K562 (cell line): Measurements from ENCODE around the gene PIGH. TPM values are rescaled to one million over a fixed set of nuclear protein-coding genes. Genes with fewer than 3 reads are reported as not detected.
A peak's percentile ranks its signal among the peaks of the same experiment; 100 is the strongest.

Experiments used
- ATAC-seq: fragments of 200-7000 bp; cut with Tn5 transposase; 3 replicates; pipeline ENCODE4 v1.9.1; 2020; ENCODE audit warnings: moderate library complexity
- BruUV-seq: library from RNA; stranded (reverse); fragments of 400-500 nt; replicated peaks from 2 replicates; lab custom pipeline; 2021; lab: Mats Ljungman, UMichigan
- CTCF ChIA-PET: fragments of 300-600 bp; formaldehyde crosslinking; extraction: SDS; loops from one replicate; lab custom pipeline; 2021; ENCODE audit warnings: low intra/inter-chr PET ratio; lab: Yijun Ruan, JAX
- POLR2A ChIA-PET: fragments of 300-600, 350-650 bp; sonication (Branson Sonifier 250); formaldehyde crosslinking; extraction: SDS; loops from one replicate; lab custom pipeline; 2021; ENCODE audit warnings: antibody characterized with exemption, inconsistent platforms; lab: Yijun Ruan, JAX
- DNase-seq, 4 experiments: peaks; one replicate each; pipeline versions ENCODE4 v3.0.0 to v3.0.0-alpha.2; 2011 to 2018; ENCODE audit warnings: low spot score in 3 of 4, mixed read lengths in 3 of 4; ENCODE audit errors: extremely low read depth in 1 of 4
- FAIRE-seq: peaks from 2 replicates; lab custom pipeline; 2011; peaks lifted over from hg19 to GRCh38; lab: Jason Lieb, UNC
- H2AFZ ChIP-seq: 2 replicates; pipeline ENCODE4 v1.6.0; 2011; ENCODE audit warnings: low read depth, low read length, control low read depth, inconsistent platforms
- H3K27ac ChIP-seq: fragments of 200-600 bp; 3 replicates; pipeline ENCODE4 v1.8.0; 2011; ENCODE audit warnings: low read depth, mild to moderate bottlenecking, control low read depth, inconsistent platforms, low read length, moderate library complexity, mixed read lengths; ENCODE audit errors: extremely low read depth
- H3K27me3 ChIP-seq, 2 experiments: fragments of 300-600 bp in 1 of 2; 2 replicates in 1 of 2; 3 replicates in 1 of 2; pipeline versions ENCODE4 v1.6.0 to v1.8.0; 2011; ENCODE audit warnings: inconsistent platforms in 2 of 2, low read length in 2 of 2, mild to moderate bottlenecking in 1 of 2, mixed read lengths in 1 of 2, moderate library complexity in 1 of 2; ENCODE audit not compliant: control insufficient read depth in 2 of 2, insufficient read depth in 2 of 2
- H3K36me3 ChIP-seq: fragments of 300-600 bp; 3 replicates; pipeline ENCODE4 v1.8.0; 2011; ENCODE audit warnings: mild to moderate bottlenecking, low read length, inconsistent platforms; ENCODE audit not compliant: control insufficient read depth, insufficient read depth
- H3K4me1 ChIP-seq, 2 experiments: fragments of 200-600 bp in 1 of 2; replicated peaks in 1 of 2; 2 replicates in 1 of 2; 3 replicates in 1 of 2; pipeline versions ENCODE4 v1.5.1 to v1.8.0; 2011; ENCODE audit warnings: inconsistent platforms in 2 of 2, low read length in 2 of 2, mild to moderate bottlenecking in 1 of 2, mixed read lengths in 1 of 2, moderate library complexity in 1 of 2; ENCODE audit not compliant: control insufficient read depth in 2 of 2, insufficient read depth in 2 of 2
- H3K4me2 ChIP-seq: 2 replicates; pipeline ENCODE4 v1.6.1; 2011; ENCODE audit warnings: low read length, control low read depth, inconsistent platforms, mixed read lengths; ENCODE audit not compliant: insufficient read depth
- H3K4me3 ChIP-seq: fragments of 200-600 bp; sonication (generic), shearing (Covaris generic); 2 replicates; pipeline ENCODE4 v1.5.1; 2016; ENCODE audit warnings: control low read depth, inconsistent platforms
- H3K79me2 ChIP-seq: fragments of 200-600 bp; 3 replicates; pipeline ENCODE4 v1.8.0; 2011; ENCODE audit warnings: low read length, inconsistent platforms; ENCODE audit not compliant: control insufficient read depth, insufficient read depth
- H3K9ac ChIP-seq, 2 experiments: 2 replicates each; pipeline versions ENCODE4 v1.6.0 to v1.6.1; 2011; ENCODE audit warnings: low read depth in 2 of 2, low read length in 2 of 2, control low read depth in 1 of 2, inconsistent platforms in 1 of 2, mild to moderate bottlenecking in 1 of 2, mixed read lengths in 1 of 2; ENCODE audit not compliant: insufficient read depth in 1 of 2
- H3K9me1 ChIP-seq: one replicate; pipeline ENCODE4 v1.6.0; 2011; ENCODE audit warnings: inconsistent platforms, mild to moderate bottlenecking, low read length, moderate library complexity; ENCODE audit not compliant: control insufficient read depth, insufficient read depth
- H3K9me3 ChIP-seq: replicated peaks from 2 replicates; pipeline ENCODE4 v1.5.1; 2011; ENCODE audit warnings: low read depth, low read length, inconsistent platforms; ENCODE audit not compliant: control insufficient read depth, insufficient read depth
- H4K20me1 ChIP-seq: replicated peaks from 2 replicates; pipeline ENCODE4 v1.6.1; 2011; ENCODE audit warnings: low read length, inconsistent platforms, mixed read lengths; ENCODE audit not compliant: control insufficient read depth, insufficient read depth
- ZNF133 ChIP-seq: fragments of 250-450 bp; sonication (Bioruptor Pico); IDR thresholded peaks from 2 replicates; pipeline ENCODE4 v1.4.0; 2020; ENCODE audit warnings: mild to moderate bottlenecking
- ZNF324 ChIP-seq: fragments of 250-450 bp; sonication (Bioruptor Pico); IDR thresholded peaks from 2 replicates; pipeline ENCODE4 v1.4.0; 2020; ENCODE audit warnings: mild to moderate bottlenecking
- WGBS: fragments of 100-300 bp; shearing (Covaris generic); methylation state at CpG from one replicate; pipeline ENCODE4 v1.1.6; 2016; ENCODE audit warnings: low coverage, mixed read lengths; ENCODE audit not compliant: insufficient coverage; ENCODE audit errors: missing lambda C conversion rate; 5-methylcytosine and 5-hydroxymethylcytosine counted together
- in situ Hi-C: fragments of 300-500 bp; cut with MboI; formaldehyde crosslinking; loops from 4 replicates; pipeline ENCODE4 v1.15.0; 2018; ENCODE audit warnings: inconsistent platforms, mixed read lengths
- intact Hi-C: fragments of 100-400 bp; cut with micrococcal nuclease; formaldehyde crosslinking; loops from 2 replicates; pipeline ENCODE4 v1.14.2; 2022
- polyA plus RNA-seq, 8 experiments: library from polyadenylated mRNA; depleted of rRNA in 4 of 8; stranded (reverse) in 5 of 8; unstranded in 3 of 8; fragments of >200 nt; fragmentation: Nextera tagmentation in 2 of 8; fragmentation: Illumina TruSeq in 1 of 8; extraction: Ambion mirVana in 2 of 8; extraction: Trizol in 1 of 8; gene quantifications; 2 replicates each; pipeline versions ENCODE4 v1.2.1 to v1.2.3, GENCODE V29; 2011 to 2014; ENCODE audit warnings: inconsistent platforms in 1 of 8, missing spikeins in 1 of 8
- total RNA-seq, 7 experiments: library from RNA; depleted of rRNA in 6 of 7; stranded (reverse); fragments of >200 nt in 6 of 7; fragmentation: Illumina TruSeq in 2 of 7; extraction: Trizol in 2 of 7; gene quantifications; 2 replicates each; pipeline versions ENCODE4 v1.2.1 to v1.2.3, GENCODE V29; 2011 to 2021; ENCODE audit warnings: low replicate concordance in 1 of 7
- TF ChIP-seq, protein P1 (sequence below), 3 experiments: fragments of 200-800 bp in 1 of 3; sonication (Bioruptor generic) in 1 of 3; sonication (generic) in 1 of 3; formaldehyde crosslinking in 1 of 3; IDR thresholded peaks; 2 replicates each; pipeline versions ENCODE4 v1.6.1 to v1.8.0; 2016 to 2022; ENCODE audit warnings: mild to moderate bottlenecking in 2 of 3, missing compliant biosample characterization in 2 of 3, missing genetic modification characterization in 2 of 3, missing genetic modification reagents in 1 of 3

The PIGH gene
- total and polyA plus RNA-seq, 9 of the 15 experiments (the other 6 are each of a cell fraction or from before 2014, with no cell fraction given), result 21.1 to 53.4 (median 24.7) TPM

DNA sequence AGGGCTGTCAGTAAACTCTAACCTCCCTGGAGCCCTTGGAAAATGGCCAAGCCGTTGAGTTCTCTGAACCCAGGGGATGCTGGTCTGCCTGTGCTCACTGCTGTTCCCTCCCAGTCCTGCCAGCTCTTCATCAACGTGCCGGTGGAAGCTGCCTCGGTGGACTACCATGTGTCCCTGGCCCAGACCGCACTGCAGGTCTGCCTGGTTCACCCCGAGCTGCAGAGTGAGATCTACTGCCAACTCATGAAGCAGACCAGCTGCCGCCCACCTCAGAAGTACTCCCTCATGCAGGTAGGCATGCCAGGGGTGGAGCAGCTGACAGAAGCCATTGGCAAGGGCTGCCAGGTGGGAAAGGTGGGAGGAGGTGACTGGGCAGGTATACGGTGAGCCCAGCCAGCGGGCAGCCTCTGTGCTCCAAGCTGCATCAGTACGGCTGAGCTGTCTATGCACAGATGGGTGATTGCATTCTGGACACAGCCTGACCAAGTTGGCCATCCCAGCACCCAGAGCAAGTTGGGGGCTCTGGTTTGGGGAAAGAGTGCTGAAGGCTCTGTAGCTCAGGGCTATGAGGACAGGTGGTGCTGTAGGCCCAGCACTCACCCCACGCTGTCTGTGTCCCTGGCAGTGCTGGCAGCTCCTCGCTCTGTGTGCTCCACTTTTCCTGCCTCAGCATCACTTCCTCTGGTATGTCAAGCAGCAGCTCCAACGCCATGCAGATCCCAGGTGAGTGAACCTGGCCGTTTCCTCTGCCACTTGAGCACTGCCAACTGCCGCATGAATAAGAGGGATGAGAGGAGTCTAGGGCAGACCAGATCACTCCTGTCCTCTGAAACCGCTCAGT is 21.9 kb downstream of the PIGH start:
- H3K9me3 ChIP-seq, result no peaks in the 10 kb centered on the region
- no peaks in the 10 kb centered on the region; the same call in 1 of the 2 replicates for H4K20me1 ChIP-seq
- no peaks in the 10 kb centered on the region for H3K79me2 ChIP-seq
- no peak overlapping the region for H3K4me3 ChIP-seq
- no peaks in the 10 kb centered on the region for H3K36me3 ChIP-seq
- H3K4me2 ChIP-seq, result no peak overlapping the region
- no peaks in the 10 kb centered on the region; a peak in 1 of 5 replicates for H3K4me1 ChIP-seq
- WGBS, result 43% methylated on average over 13 of the region's 16 CpGs
- peak overlapping the region in 1 of 2 experiments; percentile 56; a peak in 2 of 4 replicates for H3K9ac ChIP-seq
- ATAC-seq (no peak), DNase-seq (no peak), FAIRE-seq (no peak)
- BruUV-seq, result no TSS peak
- H3K9me1 ChIP-seq, result no peaks in the 10 kb centered on the region
- no peaks in the 10 kb centered on the region; a peak in 1 of 5 replicates for H3K27me3 ChIP-seq
- H3K27ac ChIP-seq, result no peak overlapping the region
- CTCF ChIA-PET, result no interaction called here
- TF ChIP-seq, protein P1, sequence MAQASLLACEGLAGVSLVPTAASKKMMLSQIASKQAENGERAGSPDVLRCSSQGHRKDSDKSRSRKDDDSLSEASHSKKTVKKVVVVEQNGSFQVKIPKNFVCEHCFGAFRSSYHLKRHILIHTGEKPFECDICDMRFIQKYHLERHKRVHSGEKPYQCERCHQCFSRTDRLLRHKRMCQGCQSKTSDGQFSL (CRISPR knock-in tag; IDR thresholded peaks at IDR 0.05), result no peak
- TF ChIP-seq, protein P1 (tag; IDR thresholded peaks at IDR 0.05), result no peak
- TF ChIP-seq ZNF324 (no peak), ZNF133 (CRISPR knock-in tag) (no peak)
- intact Hi-C loops, result no loop called here
- POLR2A ChIA-PET, result no interaction called here
- no peak overlapping the region for H2AFZ ChIP-seq
- in situ Hi-C loops, result loop anchor here (10.0 kb wide), 1 partner anchor 153 kb away; no protein-coding TSS in a partner anchor
